GM12878 (cell line): ENCODE results near the gene RPS2. TPM values are rescaled to one million over a fixed set of nuclear protein-coding genes. Genes with fewer than 3 reads are reported as not detected.

Experiments
- BHLHE40 ChIP-seq, 2 experiments: fragments of 450-650 bp in 1 of 2; IDR thresholded peaks; 2 replicates each; pipeline ENCODE4 v1.6.1; 2011 to 2017; ENCODE audit warnings: low read depth in 2 of 2, borderline replicate concordance in 1 of 2, improper control_type of control experiment in 1 of 2, low read length in 1 of 2, mild to moderate bottlenecking in 1 of 2
- DPF2 ChIP-seq: fragments of 450-650 bp; IDR thresholded peaks from 2 replicates; pipeline ENCODE4 v1.6.1; 2017; ENCODE audit warnings: mild to moderate bottlenecking
- EED ChIP-seq: sonication (generic); IDR thresholded peaks from 2 replicates; pipeline ENCODE4 v1.6.1; 2016; ENCODE audit warnings: antibody characterized with exemption, low read depth
- RAD21 ChIP-seq: IDR thresholded peaks from 2 replicates; pipeline ENCODE4 v1.6.1; 2011; ENCODE audit warnings: mild to moderate bottlenecking, low read depth, low read length, moderate library complexity; ENCODE audit not compliant: insufficient read depth
- RUNX3 ChIP-seq: IDR thresholded peaks from 2 replicates; pipeline ENCODE4 v1.6.1; 2012; ENCODE audit warnings: low read length, inconsistent platforms
- TCF7 ChIP-seq: IDR thresholded peaks from 2 replicates; pipeline ENCODE4 v1.6.1; 2014; ENCODE audit warnings: antibody characterized with exemption, borderline replicate concordance
- USF2 ChIP-seq: IDR thresholded peaks from 2 replicates; pipeline ENCODE4 v1.6.1; 2011; ENCODE audit warnings: low read depth, low read length, improper control_type of control experiment, borderline replicate concordance
- ZBTB11 ChIP-seq: fragments of 450-650 bp; formaldehyde crosslinking; IDR thresholded peaks from 2 replicates; pipeline ENCODE4 v1.5.0; 2022; ENCODE audit warnings: mild to moderate bottlenecking, missing genetic modification characterization
- ZBTB33 ChIP-seq: fragments of 450-650 bp; IDR thresholded peaks from 2 replicates; pipeline ENCODE4 v1.6.1; 2017; ENCODE audit warnings: mild to moderate bottlenecking
- polyA plus RNA-seq, 11 experiments: library from polyadenylated mRNA; depleted of rRNA in 4 of 11; unstranded in 6 of 11; stranded (reverse) in 5 of 11; fragments of >200 nt; fragmentation: Nextera tagmentation in 4 of 11; fragmentation: Illumina TruSeq in 1 of 11; extraction: Ambion mirVana in 4 of 11; extraction: Trizol in 1 of 11; gene quantifications; 1 replicate in 1 of 11; 2 replicates in 10 of 11; pipeline versions ENCODE4 v1.2.1 to v1.2.3, GENCODE V29; 2011 to 2016; ENCODE audit warnings: inconsistent platforms in 2 of 11, missing spikeins in 2 of 11, low read depth in 1 of 11
- total RNA-seq, 4 experiments: library from RNA; depleted of rRNA in 3 of 4; stranded (reverse); fragments of >200 nt in 3 of 4; fragmentation: Illumina TruSeq in 1 of 4; extraction: Trizol in 1 of 4; gene quantifications; 2 replicates each; pipeline versions ENCODE4 v1.2.1 to v1.2.3, GENCODE V29; 2013 to 2021
- TF ChIP-seq, protein P1 (sequence below): fragments of 450-650 bp; IDR thresholded peaks from 2 replicates; pipeline ENCODE4 v1.6.1; 2017; ENCODE audit warnings: mild to moderate bottlenecking, moderate library complexity

RPS2 gene
- total and polyA plus RNA-seq, 10 of the 15 experiments (the other 5 are each of a cell fraction or from before 2014, with no cell fraction given): 1,295 to 7,121 (median 3,933) TPM

GRCh38 chr16:1971796-1972489, 7.3 kb upstream of the RPS2 start, which contains the start of gene TBL3 (continued):
- no peak for TF ChIP-seq ZBTB33
- TF ChIP-seq, protein P1, sequence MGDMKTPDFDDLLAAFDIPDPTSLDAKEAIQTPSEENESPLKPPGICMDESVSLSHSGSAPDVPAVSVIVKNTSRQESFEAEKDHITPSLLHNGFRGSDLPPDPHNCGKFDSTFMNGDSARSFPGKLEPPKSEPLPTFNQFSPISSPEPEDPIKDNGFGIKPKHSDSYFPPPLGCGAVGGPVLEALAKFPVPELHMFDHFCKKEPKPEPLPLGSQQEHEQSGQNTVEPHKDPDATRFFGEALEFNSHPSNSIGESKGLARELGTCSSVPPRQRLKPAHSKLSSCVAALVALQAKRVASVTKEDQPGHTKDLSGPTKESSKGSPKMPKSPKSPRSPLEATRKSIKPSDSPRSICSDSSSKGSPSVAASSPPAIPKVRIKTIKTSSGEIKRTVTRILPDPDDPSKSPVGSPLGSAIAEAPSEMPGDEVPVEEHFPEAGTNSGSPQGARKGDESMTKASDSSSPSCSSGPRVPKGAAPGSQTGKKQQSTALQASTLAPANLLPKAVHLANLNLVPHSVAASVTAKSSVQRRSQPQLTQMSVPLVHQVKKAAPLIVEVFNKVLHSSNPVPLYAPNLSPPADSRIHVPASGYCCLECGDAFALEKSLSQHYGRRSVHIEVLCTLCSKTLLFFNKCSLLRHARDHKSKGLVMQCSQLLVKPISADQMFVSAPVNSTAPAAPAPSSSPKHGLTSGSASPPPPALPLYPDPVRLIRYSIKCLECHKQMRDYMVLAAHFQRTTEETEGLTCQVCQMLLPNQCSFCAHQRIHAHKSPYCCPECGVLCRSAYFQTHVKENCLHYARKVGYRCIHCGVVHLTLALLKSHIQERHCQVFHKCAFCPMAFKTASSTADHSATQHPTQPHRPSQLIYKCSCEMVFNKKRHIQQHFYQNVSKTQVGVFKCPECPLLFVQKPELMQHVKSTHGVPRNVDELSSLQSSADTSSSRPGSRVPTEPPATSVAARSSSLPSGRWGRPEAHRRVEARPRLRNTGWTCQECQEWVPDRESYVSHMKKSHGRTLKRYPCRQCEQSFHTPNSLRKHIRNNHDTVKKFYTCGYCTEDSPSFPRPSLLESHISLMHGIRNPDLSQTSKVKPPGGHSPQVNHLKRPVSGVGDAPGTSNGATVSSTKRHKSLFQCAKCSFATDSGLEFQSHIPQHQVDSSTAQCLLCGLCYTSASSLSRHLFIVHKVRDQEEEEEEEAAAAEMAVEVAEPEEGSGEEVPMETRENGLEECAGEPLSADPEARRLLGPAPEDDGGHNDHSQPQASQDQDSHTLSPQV: peak; percentile 83; the same call in 1 of the 2 replicates
- peak; percentile 93 for TF ChIP-seq RUNX3
- no peak for TF ChIP-seq TCF7
- TF ChIP-seq ZBTB11: peak; percentile 29; the same call in 1 of the 2 replicates
- TF ChIP-seq RAD21: no peak
- TF ChIP-seq EED: no peak
- TF ChIP-seq BHLHE40 (IDR thresholded peaks at IDR 0.05; ENCODE audit: borderline replicate concordance in 1 of 2, low read depth in 2 of 2, low read length in 1 of 2): peak; percentile 57 to 82
- TF ChIP-seq DPF2: peak; percentile 65; the same call in 1 of the 2 replicates
- TF ChIP-seq USF2: no peak
